ENCODE measurements around the gene FAM53B.

Gene FAM53B

DNA sequence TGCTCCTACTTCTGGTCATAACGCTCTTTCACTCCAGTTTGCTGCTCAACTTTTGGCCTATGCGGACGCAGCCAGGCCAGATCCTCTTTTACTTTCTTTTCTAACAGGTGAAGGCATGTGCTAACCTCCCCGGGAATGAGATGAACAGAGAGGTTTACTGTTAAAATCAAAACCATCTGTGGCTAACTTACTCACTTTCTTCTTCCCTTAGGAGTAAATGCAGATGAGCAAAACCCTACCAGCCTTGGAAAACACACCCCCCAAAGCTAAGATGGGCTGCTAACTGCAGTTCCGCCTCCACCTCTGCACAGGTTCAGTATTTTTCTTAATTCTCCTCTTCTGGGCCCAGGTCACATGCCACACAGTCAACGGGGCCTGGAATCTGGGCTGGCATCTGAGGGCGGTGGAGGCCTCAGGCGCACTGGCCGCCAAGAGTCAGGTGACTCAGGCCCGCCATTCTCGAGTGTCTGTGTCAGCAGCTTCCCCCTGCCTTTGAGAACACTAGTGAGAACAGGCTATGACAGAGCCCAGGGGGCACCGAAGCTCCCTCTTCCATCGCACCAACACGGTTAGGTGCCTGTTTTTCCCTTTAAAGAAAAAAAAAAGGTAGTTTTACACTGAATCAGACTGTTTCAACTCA lies 11.1 kb downstream of the FAM53B start:
- TF ChIP-seq, protein P1, sequence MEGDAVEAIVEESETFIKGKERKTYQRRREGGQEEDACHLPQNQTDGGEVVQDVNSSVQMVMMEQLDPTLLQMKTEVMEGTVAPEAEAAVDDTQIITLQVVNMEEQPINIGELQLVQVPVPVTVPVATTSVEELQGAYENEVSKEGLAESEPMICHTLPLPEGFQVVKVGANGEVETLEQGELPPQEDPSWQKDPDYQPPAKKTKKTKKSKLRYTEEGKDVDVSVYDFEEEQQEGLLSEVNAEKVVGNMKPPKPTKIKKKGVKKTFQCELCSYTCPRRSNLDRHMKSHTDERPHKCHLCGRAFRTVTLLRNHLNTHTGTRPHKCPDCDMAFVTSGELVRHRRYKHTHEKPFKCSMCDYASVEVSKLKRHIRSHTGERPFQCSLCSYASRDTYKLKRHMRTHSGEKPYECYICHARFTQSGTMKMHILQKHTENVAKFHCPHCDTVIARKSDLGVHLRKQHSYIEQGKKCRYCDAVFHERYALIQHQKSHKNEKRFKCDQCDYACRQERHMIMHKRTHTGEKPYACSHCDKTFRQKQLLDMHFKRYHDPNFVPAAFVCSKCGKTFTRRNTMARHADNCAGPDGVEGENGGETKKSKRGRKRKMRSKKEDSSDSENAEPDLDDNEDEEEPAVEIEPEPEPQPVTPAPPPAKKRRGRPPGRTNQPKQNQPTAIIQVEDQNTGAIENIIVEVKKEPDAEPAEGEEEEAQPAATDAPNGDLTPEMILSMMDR (IDR thresholded peaks at IDR 0.05; ENCODE audit: unreplicated experiment in 3 of 3), result no peak
- peaks cover 75% of the 10 kb centered on the region for H3K4me1 Mint-ChIP-seq
- H3K27me3 Mint-ChIP-seq (ENCODE audit: low read depth), result no peaks in the 10 kb centered on the region
- H3K27ac Mint-ChIP-seq, result peak overlapping the region; percentile 73 to 99 (median 83)
- peak overlapping the region in 1 of 3 experiments; percentile 12 for H3K4me3 Mint-ChIP-seq
- no peaks in the 10 kb centered on the region for H3K9me3 Mint-ChIP-seq
- peaks cover 18% of the 10 kb centered on the region for H3K36me3 Mint-ChIP-seq (ENCODE audit: low read depth)

DNA sequence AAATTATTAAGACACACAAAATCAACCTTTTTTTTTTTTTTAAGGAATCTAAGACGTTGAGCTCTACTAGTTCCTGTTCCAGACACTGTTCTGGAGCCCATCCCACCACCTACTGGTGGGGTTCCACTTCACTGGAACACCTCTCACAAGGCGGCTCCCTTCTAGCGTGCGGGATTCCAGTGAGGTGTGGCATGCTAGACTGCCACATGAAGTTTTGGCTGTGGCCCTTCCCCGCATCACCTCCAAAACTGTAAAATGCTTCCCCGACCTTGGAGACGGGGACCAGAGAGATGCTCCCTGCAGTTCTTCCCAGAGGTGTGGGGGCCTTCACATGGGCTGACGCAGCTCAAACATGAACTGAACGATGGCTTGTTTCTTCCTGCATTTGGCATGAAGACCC lies 12.6 kb downstream of the FAM53B start:
- Mint-ChIP-seq H3K9me3 (no peaks in the 10 kb centered on the region), H3K4me3 (no peak overlapping the region), H3K27me3 (ENCODE audit: low read depth) (no peaks in the 10 kb centered on the region), H3K36me3 (ENCODE audit: low read depth) (peaks cover 18% of the 10 kb centered on the region), H3K27ac (peak overlapping the region in 1 of 3 experiments; percentile 27), H3K4me1 (peaks cover 73% of the 10 kb centered on the region)
- TF ChIP-seq, protein P1 (IDR thresholded peaks at IDR 0.05; ENCODE audit: unreplicated experiment in 3 of 3), result no peak

DNA sequence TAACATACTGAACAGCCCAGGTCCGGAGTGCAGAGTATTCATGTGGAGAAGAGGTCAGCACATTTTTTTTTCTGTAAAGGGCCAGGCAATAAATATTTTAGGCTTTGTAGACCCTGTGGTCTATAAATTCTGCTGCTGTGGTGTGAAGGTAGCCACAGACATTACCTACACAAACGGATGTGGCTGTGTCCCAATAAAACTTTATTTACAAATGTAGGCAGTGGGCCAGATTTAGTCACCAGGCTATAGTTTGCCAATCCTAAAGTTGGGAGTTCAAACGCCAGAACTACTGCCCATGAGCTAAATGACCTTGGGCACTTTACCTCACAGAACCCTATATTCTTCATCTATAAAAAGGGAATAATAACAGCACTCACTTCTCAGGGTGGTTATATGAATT lies 13.4 kb downstream of the FAM53B start:
- no peak overlapping the region for H3K4me3 Mint-ChIP-seq
- peaks cover 18% of the 10 kb centered on the region for H3K36me3 Mint-ChIP-seq (ENCODE audit: low read depth)
- TF ChIP-seq, protein P1 (IDR thresholded peaks at IDR 0.05; ENCODE audit: unreplicated experiment in 3 of 3), result no peak
- no peaks in the 10 kb centered on the region for H3K9me3 Mint-ChIP-seq
- H3K27me3 Mint-ChIP-seq (ENCODE audit: low read depth), result no peaks in the 10 kb centered on the region
- H3K27ac Mint-ChIP-seq, result no peak overlapping the region
- peaks cover 70% of the 10 kb centered on the region for H3K4me1 Mint-ChIP-seq

DNA sequence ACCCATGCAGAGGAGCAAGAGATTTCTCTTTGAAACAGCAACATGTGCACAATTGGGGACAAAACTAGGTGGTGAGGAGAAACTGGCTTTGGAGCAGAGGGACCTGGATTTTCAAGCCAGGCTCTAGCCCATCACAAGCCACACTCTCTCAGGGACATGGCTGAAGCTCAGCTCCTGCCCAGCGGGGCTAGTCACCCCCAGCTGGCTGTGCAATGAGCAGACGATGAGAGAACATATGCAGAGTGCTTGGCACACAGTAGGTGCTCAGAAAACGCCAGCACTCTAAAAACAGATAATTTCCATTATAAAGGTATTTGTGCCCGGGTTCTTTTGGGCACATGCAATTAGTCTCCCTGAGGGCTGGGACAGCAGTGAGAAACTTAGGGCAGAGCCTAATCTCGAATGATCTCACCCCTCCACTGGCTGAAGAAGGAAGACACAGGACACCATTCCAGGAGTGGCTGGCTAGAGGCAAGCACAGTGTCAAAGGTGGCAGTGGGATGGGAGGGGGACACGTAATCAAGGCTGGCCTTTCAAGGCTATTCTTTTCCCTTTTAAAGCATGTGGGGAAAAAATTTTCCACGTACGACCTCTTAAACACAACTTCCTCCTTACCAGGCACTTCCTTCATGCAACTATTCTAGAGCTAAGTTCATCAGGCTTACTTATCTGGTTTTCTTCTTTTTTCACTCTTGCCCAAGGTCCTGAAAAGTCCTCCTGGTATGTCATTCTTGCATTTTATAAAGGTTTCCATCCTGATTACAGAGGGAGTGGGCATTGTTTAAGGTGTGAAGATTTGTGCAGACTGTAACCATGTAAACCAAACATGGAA lies 15.1 kb downstream of the FAM53B start:
- Mint-ChIP-seq H3K4me3 (peak overlapping the region in 1 of 3 experiments; percentile 23), H3K9me3 (no peaks in the 10 kb centered on the region), H3K27ac (peak overlapping the region; percentile 53 to 72 (median 67)), H3K27me3 (ENCODE audit: low read depth) (no peaks in the 10 kb centered on the region), H3K4me1 (peaks cover 67% of the 10 kb centered on the region), H3K36me3 (ENCODE audit: low read depth) (peaks cover 18% of the 10 kb centered on the region)
- TF ChIP-seq, protein P1 (IDR thresholded peaks at IDR 0.05; ENCODE audit: unreplicated experiment in 3 of 3), result no peak

DNA sequence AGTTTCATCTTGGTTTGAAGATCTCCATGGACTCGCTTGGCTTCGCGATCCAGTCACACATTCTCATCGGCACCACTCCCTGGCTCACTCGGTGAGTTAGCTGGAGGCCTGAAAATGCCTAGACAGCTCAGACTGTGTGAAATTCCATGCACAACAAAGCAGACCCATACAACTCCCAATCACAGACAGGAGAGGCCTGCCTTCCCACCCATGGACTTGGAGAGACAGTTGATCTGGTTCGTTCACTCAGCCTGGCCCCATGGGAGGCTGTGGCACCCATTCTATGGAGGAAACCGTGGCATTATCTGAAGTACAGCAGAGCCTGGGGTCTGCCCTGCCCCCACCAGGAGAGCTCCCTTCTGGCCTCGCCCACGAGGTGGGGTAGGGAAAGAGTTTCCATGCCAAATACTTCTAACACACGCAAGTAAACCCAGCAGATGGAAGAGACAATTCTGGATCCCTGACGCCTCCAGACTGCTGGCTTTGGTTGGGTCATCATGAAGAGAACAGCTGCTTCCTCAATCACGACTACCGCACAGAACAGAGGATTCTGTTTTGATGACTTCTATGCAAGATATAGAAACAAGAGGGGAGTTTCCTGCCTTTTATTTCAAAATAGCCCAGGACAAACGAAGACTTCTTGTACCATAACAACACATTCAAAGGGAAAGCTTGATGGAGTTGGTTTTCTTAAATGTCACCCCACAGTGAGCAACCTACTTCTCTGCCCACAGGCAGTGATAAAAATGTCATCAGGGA lies 15.9 kb downstream of the FAM53B start:
- Mint-ChIP-seq H3K36me3 (ENCODE audit: low read depth) (peaks cover 18% of the 10 kb centered on the region), H3K9me3 (no peaks in the 10 kb centered on the region), H3K4me1 (peaks cover 67% of the 10 kb centered on the region), H3K27me3 (ENCODE audit: low read depth) (no peaks in the 10 kb centered on the region), H3K27ac (peak overlapping the region; percentile 53 to 72 (median 67)), H3K4me3 (peak overlapping the region in 1 of 3 experiments; percentile 23)
- TF ChIP-seq, protein P1 (IDR thresholded peaks at IDR 0.05; ENCODE audit: unreplicated experiment in 3 of 3), result no peak
